ENCODE measurements around the gene UBR1. TPM values are rescaled to one million over a fixed set of nuclear protein-coding genes. Genes with fewer than 3 reads are reported as not detected.
"Not testable (repeated sequence)": the region's sequence is repeated elsewhere in the genome, so short reads cannot be mapped to it uniquely, and the experiment has no call there.

The UBR1 gene
- total RNA-seq, 2 donors from 2014 or later: 21.4 to 26.2 TPM

DNA sequence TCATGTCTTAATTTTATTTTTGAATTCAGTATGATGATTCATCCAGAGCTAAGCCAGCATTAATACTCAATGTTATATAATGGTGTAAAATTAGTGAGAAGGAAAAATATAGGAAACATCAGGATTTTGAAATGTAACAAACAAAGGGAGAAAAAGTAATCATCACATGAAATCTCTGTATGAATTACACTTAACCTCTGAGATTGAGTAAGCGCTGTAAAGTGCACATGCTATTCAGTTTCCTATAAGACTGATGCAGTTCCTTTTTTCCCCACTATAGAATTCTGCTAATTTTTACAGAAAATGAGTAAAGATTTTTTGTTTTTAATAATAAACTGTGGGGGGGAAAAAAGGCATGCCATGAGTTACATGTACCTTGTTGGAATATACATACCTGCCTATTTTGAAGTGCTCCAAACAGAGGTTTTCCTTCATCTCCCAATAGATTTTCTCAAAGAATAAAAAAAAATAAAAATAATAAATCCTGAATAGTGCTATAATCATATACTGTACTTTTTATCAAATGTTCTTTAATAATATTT lies 121.3 kb downstream of the UBR1 start:
- TF ChIP-seq, protein P1, sequence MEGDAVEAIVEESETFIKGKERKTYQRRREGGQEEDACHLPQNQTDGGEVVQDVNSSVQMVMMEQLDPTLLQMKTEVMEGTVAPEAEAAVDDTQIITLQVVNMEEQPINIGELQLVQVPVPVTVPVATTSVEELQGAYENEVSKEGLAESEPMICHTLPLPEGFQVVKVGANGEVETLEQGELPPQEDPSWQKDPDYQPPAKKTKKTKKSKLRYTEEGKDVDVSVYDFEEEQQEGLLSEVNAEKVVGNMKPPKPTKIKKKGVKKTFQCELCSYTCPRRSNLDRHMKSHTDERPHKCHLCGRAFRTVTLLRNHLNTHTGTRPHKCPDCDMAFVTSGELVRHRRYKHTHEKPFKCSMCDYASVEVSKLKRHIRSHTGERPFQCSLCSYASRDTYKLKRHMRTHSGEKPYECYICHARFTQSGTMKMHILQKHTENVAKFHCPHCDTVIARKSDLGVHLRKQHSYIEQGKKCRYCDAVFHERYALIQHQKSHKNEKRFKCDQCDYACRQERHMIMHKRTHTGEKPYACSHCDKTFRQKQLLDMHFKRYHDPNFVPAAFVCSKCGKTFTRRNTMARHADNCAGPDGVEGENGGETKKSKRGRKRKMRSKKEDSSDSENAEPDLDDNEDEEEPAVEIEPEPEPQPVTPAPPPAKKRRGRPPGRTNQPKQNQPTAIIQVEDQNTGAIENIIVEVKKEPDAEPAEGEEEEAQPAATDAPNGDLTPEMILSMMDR (IDR thresholded peaks at IDR 0.05): no peak
- Histone ChIP-seq H3K36me3 (no peaks in the 10 kb centered on the region), H3K9ac (ENCODE audit: low read depth in 2 of 2, low read length in 2 of 2) (no peak overlapping the region), H3K4me3 (no peak overlapping the region), H3K27ac (no peak overlapping the region), H3K4me1 (no peaks in the 10 kb centered on the region), H3K9me3 (no peaks in the 10 kb centered on the region), H3K27me3 (no peaks in the 10 kb centered on the region)
- DNase-seq: no peak
- intact Hi-C loops (cut with DNase I): no loop called here

- intact Hi-C loops (cut with DNase I); H3K36me3 ChIP-seq; H3K9ac ChIP-seq (ENCODE audit: low read depth in 2 of 2, low read length in 2 of 2); H3K27ac ChIP-seq; H3K4me3 ChIP-seq; H3K9me3 ChIP-seq; H3K27me3 ChIP-seq; H3K4me1 ChIP-seq; DNase-seq: not testable (repeated sequence)
These were observed 126.7 kb downstream of the UBR1 start for GRCh38 chr15:42979113-42979512.

- DNase-seq: no peak
- intact Hi-C loops (cut with DNase I): no loop called here
- no peak overlapping the region for H3K9ac ChIP-seq (ENCODE audit: low read depth in 2 of 2, low read length in 2 of 2)
- TF ChIP-seq, protein P1 (IDR thresholded peaks at IDR 0.05): no peak
- no peaks in the 10 kb centered on the region for H3K27me3 ChIP-seq
- no peaks in the 10 kb centered on the region for H3K4me1 ChIP-seq
- no peak overlapping the region for H3K27ac ChIP-seq
- H3K9me3 ChIP-seq: no peaks in the 10 kb centered on the region
- H3K4me3 ChIP-seq: no peak overlapping the region
- no peaks in the 10 kb centered on the region for H3K36me3 ChIP-seq
These were observed 131.5 kb downstream of the UBR1 start for GRCh38 chr15:42974202-42974862.

GRCh38 chr15:42973114-42973513 lies 132.7 kb downstream of the UBR1 start:
- H3K9me3 ChIP-seq: no peaks in the 10 kb centered on the region
- no peaks in the 10 kb centered on the region for H3K36me3 ChIP-seq
- H3K9ac ChIP-seq (ENCODE audit: low read depth in 2 of 2, low read length in 2 of 2): no peak overlapping the region
- TF ChIP-seq, protein P1 (IDR thresholded peaks at IDR 0.05): no peak
- H3K4me3 ChIP-seq: no peak overlapping the region
- H3K27me3 ChIP-seq: no peaks in the 10 kb centered on the region
- no peak for DNase-seq
- intact Hi-C loops (cut with DNase I): no loop called here
- no peak overlapping the region for H3K27ac ChIP-seq
- no peaks in the 10 kb centered on the region for H3K4me1 ChIP-seq

GRCh38 chr15:42971830-42972229 lies 134.0 kb downstream of the UBR1 start:
- Histone ChIP-seq H3K36me3 (no peaks in the 10 kb centered on the region), H3K27ac (no peak overlapping the region), H3K27me3 (no peaks in the 10 kb centered on the region), H3K4me3 (no peak overlapping the region), H3K4me1 (no peaks in the 10 kb centered on the region), H3K9me3 (no peaks in the 10 kb centered on the region), H3K9ac (ENCODE audit: low read depth in 2 of 2, low read length in 2 of 2) (no peak overlapping the region)
- intact Hi-C loops (cut with DNase I): no loop called here
- no peak for DNase-seq
- TF ChIP-seq, protein P1 (IDR thresholded peaks at IDR 0.05): no peak

GRCh38 chr15:42964476-42964875 lies 141.4 kb downstream of the UBR1 start:
- Histone ChIP-seq H3K36me3 (no peaks in the 10 kb centered on the region), H3K9me3 (no peaks in the 10 kb centered on the region), H3K4me3 (no peak overlapping the region), H3K27ac (no peak overlapping the region), H3K27me3 (no peaks in the 10 kb centered on the region), H3K4me1 (no peaks in the 10 kb centered on the region), H3K9ac (ENCODE audit: low read depth in 2 of 2, low read length in 2 of 2) (no peak overlapping the region)
- TF ChIP-seq, protein P1 (IDR thresholded peaks at IDR 0.05): no peak
- intact Hi-C loops (cut with DNase I): no loop called here
- no peak for DNase-seq

Data from colonic mucosa (tissue), 4 donors.